GM11168 (cell line): ENCODE results near the gene AGRN.
"Not testable (repeated sequence)": the region's sequence is repeated elsewhere in the genome, so short reads cannot be mapped to it uniquely, and the experiment has no call there.

ENCODE experiments used
- in situ Hi-C: fragments of 300-500 bp; cut with MboI; formaldehyde crosslinking; loops from one replicate; pipeline ENCODE4 v1.12.0; 2022; ENCODE audit warnings: low sequenced_read_pairs; ENCODE audit not compliant: unreplicated experiment

Gene AGRN

DNA sequence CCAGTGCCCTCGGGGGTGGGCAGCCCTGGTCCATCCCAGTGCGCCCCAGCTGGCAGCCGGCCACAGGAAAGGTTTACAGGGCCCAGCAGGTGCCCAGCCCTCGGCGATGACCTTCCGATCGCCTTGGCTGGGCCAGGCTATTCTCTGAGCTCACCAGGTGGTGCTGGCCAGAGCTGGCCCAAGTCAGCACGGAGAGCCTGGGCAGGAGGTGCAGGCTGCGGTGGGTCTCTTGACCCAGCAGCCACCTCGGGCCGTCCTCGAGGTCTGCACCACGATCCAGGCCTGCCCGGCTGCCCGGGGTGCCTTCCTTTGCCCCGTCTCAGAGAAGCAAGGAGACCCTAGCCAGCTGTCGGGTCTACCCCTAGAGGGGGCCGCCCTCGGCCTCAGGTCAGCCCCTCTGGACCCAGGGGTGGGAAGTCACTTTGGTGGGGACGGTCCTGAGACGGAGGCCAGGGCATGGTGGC, 38.4 kb upstream of the AGRN start:
- in situ Hi-C loops: no loop called here

DNA sequence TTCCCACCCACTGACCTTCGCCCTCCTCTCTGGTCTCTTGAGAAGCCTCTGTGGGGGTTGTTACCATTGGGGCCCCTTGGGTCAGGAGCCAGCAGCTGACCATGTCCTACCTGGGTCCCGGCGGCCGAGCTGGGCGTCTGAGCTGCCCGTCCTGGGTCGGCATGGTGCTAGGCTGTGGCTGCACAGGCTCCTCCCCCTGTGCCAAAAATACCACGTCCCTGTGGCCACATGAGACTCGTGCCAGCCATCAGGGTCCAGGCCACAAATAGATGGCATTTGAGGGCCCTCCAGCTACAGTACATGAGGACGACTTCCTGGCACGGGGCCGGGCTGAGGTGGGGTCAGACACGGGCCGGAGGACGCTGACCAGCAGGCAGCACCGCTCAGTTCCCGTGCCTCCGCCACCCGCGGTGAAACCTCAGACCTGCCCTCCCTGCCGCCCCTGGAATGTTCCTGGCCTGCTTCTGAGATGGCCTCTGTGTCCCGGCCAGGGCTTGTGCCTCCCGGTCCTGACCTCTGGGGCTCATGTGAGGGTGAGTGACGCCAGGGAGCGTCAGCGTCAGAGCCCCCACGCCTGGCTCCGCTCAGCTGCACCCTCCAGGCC, 37.9 kb upstream of the AGRN start, which contains the start of gene PERM1:
PERM1 (minus strand) TSS at position 139 of the 604 bp plus-strand sequence. CDS start 1,064 bp downstream, outside the sequence.
- in situ Hi-C loops: no loop called here

DNA sequence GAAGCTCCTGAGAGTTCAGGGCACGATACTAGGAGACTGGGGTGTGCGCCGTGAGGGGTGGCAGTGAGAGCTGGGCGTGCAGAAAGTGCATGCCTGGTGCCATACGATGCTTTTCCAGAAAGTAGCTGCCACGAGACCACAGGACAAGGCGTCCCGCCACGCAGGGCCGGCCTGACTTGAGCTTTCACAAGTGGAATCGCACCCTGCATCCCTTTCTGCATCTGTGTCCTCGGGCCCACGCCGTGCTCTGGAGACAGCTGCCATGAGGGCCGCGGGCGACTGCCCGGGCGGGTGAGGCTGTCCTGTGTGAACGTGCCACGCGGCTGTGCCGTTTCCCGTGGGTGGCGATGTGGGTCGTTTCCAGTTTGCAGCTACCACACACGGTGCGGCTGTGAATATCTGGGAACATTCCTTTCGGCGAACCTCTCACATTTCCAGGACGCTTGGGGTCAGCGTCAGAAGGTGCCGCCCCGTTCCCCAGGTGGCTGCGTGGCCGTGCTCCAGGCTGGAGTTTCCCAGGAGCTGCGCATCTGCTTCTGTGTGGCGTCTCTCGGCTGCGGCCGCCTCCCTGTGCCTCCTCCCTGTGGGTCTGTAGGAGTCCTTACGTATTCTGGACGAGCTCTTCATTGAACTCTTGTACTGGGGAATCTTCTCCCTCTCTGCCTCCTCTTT, 37.0 kb upstream of the AGRN start:
- in situ Hi-C loops: no loop called here

DNA sequence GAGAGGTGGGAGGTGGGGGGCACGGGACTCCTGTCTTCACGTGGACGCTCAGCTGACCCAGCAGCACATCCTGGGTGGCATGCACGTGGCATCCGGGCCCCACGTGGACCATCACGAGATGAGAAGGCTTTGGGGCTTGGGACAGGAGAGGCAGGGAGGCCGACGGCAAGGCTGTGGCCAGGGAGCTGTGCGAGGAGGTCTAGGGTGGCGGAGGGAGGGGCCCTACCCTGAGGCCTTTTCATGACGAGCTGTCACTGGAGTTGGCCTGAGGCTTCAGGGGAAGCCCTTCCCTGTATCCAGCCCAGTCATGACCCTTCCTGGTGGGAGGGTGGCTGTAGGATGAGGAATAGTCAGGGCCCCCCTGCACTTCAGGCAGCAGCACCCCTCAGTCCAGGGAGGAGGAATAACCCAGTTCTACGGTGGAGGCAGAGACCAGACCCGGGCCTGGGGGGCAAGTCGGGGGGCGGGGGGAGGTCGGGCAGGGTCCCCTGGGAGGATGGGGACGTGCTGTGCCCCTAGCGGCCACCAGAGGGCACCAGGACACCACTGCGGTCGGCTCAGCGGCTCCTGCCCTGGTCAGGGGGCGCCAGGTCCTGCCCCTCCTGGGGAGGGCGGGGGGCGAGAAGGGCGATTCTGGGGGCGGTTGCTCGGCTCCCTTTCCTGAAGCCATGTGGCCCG, 36.0 kb upstream of the AGRN start:
- in situ Hi-C loops: no loop called here

DNA sequence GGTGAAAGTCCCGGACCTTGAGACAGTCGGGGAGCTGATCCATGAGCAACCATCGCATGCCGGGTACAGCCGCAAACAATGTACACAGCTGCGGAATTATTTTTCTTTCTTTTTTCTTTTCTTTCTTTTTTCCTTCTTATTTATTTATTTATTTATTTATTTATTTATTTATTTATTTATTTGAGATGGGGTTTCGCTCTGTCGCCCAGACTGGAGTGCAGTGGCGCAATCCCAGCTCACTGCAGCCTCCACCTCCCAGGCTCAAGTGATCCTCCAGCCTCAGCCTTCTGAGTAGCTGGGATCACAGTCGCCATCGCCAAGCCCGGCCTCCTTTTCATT, 35.5 kb upstream of the AGRN start:
- in situ Hi-C loops: no loop called here

DNA sequence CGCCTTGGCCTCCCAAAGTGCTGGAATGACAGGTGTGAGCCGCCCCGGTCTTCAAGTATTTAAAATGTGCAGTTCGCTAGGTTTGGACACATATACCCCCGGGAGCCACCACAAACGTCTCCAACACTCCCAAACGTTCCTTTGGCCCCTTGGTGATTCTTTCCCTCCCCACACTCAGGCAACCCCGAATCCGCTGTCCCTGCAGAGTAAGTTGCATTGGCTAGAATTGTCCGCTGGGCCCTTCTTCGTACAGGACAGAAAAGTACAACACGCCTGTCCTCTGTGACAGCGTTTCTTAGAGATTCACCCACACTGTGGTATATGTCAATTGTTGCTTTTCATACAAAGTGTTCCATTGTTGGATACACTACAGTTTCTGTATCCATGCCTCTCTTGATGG, 34.8 kb upstream of the AGRN start:
- in situ Hi-C loops: no loop called here

DNA sequence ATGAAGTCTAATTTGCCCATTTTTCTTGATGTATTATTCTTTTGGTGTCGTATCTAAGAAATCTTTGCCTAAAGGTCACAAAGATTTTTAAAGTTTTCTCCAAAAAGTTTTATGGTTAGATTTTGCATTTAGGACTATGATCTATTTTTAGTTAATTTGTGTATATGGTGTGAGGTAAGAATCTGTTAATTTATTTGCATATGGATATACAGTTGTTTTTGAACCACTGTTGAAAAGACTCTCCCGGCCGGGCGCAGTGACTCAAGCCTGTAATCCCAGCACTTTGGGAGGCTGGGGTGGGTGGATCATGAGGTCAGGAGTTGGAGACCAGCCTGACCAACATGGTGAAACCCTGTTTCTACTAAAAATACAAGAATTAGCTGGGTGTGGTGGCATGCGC, 31.9 kb upstream of the AGRN start:
- in situ Hi-C loops: not testable (repeated sequence)

DNA sequence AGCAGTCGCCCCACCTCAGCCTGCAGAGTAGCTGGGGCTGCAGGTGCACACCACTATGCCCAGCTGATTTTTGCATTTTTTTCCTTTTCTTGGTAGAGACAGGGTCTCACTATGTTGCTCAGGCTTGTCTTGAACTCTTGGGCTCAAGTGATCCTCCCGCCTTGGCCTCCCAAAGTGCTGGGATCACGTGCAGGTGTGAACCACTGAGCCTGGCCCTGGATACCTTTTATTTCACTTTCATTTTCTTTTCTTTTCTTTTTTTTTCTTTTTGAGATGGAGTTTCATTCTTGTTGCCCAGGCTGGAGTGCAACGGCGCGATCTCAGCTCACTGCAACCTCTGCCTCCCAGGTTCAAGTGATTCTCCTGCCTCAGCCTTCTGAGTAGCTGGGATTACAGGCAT, 28.6 kb upstream of the AGRN start:
- in situ Hi-C loops: not testable (repeated sequence)

DNA sequence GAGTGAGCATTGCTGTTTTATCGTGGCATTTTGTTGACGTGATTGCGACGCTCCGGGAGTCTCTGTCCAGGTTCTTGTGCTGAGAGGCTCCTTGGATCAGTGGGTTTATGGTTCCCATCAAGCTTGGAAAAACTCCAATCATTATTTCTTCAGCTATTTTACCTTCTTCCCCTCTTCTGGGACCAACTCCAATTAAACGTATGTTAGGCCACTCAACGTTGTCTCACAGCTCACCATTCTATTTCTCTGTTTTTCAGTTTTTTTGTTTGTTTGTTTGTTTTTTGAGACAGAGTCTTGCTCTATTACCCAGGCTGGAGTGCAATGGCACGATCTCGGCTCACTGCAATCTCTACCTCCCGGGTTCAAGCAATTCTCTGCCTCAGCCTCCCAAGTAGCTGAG, 28.0 kb upstream of the AGRN start:
- in situ Hi-C loops: no loop called here

DNA sequence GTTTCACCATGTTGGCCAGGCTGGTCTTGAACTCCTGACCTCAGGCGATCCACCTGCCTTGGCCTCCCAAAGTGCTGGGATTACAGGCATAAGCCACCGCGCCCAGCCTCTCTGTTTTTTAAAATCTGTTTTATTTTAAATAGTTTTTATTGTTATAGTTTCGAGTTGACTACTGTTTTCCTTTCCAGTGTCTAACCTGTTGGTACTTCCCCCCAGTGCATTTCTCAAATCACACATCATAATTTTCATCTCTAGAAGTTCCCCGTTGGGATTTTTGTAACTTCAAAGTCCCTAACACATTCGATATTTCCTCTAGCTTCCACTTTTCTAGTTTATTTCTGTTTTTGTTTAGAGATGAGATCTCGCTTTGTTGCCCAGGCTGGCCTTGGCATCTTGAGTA, 27.6 kb upstream of the AGRN start:
- in situ Hi-C loops: no loop called here

DNA sequence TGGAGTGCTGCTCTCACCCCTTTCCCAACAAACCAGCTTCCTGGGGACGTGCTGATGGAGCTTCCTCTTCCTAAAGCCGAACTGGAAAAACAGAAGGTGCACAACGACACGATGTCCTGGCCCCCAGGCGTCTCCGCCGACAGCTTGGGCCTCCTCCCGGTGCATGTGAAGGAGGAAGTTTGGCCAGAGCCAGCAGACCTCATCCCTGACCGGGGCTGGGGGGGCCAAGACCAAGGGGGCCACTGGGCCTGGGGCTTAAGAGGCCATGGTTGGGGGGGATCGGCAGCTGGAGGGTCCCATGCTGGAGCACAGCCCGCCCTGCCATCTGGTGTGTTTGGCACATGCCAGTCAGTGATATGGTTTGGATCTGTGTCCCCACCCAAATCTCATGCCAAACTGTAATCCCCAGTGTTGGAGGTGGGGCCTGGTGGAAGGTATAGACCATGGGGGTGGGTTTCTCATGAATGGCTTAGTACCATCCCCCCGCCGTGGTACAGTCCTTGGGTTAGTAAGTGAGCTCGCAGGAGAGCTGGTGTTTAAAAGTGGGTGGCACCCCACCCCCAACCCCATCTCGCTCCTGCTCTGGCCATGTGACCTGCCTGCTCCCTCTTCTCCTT, 26.4 kb upstream of the AGRN start:
- in situ Hi-C loops: no loop called here

DNA sequence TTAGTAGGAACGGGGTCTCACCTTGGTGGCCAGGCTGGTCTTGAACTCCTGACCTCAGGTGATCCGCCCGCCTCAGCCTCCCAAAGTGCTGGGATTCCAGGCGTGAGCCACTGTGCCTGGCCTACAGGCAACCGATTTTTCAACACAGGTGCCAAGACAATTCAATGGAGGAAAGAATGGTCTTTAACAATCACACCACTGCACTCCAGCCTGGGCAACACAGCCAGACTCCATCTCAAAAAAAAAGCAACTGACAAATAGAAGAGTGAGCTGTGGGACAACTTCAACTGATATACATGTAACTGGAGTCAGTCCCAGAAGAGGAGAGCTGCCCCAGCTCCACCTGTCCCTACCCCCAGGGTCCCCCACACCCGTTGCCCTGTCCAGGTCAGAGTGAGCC, 25.4 kb upstream of the AGRN start:
- in situ Hi-C loops: not testable (repeated sequence)

DNA sequence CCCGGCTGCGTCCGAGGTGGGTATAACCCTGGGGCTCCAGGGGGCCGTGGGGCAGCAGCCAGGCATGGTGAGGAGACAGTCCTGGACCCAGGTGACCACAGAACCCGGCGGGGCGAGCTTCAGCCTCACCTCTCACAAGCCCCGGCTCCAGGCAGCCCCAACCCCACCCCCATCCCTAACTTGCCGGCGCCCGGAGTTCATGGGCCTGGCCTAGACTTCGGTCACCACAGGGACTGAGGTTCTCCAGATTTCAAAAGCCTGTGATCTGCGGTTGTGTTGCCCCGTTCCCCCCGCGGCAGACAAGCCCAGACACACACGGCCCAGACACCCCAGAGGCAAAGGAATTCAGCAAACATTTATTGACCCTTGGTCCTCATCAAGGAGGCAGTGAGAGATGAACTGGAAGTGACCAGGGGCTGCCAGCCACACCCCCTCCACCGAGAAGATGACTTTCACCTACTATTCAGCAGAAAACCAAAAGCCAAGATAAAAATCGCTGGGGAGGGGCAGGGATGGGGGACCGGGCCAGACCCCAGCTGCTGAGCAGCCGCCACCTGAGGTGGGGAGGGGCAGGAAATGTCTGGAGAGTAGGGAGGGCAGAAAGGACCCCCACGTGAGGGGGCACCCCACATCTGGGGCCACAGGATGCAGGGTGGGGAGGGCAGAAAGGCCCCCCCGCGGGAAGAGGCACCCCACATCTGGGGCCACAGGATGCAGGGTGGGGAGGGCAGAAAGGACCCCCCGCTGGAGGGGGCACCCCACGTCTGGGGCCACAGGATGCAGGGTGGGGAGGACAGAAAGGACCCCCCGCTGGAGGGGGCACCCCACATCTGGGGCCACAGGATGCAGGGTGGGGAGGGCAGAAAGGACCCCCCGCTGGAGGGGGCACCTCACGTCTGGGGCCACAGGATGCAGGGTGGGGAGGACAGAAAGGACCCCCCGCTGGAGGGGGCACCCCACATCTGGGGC, 24.0 kb upstream of the AGRN start:
- in situ Hi-C loops: no loop called here

DNA sequence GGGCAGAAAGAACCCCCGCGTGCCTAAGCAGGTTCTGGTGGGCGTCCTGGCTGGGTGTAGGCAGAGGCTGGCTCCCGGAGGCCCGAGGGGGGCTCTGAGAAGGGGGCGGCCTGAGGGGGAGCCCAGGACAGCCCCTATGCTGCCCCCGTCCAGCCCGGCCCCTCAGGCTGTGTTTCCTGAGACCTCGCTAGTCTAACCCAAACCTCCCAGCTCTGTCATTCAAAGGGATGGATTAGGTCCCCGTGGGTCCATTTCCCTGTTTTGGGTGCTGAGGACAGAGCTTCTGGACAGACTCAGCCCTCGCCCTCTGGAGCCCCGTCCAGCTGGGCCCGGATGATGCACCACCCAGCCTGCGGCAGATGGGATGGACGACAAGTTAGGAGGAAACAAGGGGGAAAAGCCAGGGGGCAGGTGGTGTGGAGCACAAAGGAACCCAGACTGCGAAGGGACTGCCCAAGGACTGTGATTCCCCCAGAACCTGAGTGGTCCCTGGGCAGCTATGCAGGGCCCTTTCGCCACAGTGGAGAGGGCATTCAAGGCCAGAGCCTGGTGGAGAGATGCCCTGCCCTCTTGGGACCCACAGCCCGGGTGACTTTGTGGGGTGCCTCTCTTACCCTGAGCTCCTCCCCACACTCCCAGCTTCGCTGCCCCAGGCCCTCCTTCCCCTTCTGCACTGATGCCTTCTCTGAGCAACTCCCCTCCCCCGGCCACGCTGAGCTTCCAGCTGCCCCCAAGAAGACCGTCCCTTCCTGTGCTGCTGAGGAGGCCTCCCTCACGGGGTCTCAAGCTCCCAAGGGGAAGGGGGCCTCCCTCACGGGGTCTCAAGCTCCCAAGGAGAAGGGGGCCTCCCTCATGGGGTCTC, 22.8 kb upstream of the AGRN start:
- in situ Hi-C loops: no loop called here

DNA sequence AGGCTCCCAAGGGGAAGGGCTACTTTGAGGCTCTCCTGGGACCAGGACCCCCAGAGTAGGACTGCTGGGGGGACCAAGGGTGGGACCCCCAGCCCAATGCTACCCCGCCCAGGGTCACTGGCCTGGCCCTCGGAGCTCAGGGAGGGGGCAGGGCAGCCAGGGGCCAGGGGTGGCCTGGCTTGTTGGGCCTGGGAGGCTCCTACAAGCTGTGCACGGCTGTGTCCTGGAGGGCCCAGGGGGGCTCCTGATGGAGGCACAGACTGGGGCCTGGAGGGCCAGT, 22.3 kb upstream of the AGRN start:
- in situ Hi-C loops: no loop called here

DNA sequence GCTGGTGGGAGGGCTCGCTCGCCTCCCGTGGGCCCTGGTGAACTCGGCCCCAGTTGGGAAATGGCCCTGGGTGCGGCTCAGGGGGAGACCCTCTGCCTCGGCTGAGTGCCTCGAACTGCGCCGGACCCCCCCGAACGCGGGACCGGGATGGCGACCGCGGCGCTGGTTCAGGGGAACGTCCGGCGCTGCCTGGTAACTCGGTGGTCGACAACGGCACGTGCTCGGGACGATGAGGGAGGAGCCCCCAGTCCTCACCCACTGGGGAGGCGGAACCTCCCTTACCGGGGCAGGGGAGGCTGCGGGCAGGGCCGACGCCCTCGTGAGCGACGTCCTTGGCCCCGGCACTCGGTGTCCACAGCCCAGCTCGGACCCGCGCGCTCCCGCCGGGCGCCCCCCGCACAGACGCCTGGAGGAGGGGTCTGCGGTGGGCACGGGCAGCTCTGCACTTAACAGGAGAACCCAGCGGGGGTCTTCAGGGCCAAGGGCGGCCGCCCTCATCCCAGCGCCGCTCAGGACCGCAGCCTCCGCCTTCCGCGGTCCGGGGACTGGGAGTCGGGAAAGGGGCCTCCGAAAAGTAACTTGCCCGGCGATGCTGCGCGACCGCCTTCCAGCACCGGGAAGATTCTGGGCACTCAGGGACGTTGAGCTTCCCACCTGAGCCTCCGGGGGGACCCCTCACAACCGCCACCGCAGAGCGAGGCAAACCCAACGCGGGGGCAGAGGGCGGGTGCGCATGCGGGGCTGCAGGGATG, 21.8 kb upstream of the AGRN start:
- in situ Hi-C loops: no loop called here

DNA sequence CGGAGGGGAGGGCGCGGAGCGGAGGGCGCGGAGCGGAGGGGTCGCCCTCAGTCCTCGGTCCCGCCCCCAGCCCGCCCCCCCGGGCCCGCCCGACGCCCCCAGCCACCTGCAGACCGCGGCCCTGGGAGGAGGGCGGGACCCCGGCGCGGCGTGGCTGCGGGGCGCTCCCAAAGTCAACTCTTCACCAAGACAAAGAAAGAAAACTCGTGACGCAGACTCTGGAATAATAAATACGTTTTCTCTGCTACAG, 21.2 kb upstream of the AGRN start:
- in situ Hi-C loops: no loop called here

DNA sequence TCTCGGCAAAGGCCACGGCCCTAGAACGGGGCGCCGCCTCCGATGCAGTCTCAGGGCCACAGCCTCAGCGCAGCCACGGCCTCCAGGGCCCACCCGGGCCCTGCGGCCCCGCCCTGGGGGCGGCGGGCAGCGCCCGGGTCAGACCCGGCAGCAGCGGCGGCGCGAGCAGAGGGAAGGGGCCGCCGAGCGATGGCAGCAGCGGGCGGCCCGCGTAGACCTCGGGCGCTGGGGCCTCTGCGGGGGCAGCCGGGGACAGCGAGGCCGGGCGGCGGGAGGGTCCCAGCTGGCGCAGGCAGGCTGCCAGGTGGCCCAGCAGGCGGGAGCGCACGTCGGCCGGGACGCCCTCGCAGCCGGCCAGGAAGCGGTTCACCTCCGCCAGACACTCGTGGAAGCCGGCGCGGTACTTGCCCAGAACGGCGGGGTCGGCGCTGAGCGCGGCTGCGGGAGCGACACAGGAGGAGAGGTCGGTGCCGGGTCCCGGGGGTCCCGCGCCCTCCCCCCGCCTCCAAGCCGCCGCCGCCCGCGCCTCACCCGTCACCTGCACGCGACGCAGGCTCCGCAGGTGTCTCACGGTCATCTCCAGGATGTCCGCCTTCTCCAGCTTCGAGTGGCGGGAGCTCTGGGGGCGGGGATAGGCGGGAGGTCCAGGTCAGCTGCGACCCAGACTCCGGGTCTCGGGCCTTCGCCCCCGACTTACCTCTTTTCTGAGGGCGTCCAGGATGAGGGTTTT, 20.8 kb upstream of the AGRN start:
- in situ Hi-C loops: no loop called here
